Tongue (tissue), 2 donors: Measurements from ENCODE around the gene CBS. TPM values are rescaled to one million over a fixed set of nuclear protein-coding genes. Genes with fewer than 3 reads are reported as not detected.
"Not testable (repeated sequence)": the region's sequence is repeated elsewhere in the genome, so short reads cannot be mapped to it uniquely, and the experiment has no call there.

Experiments
- DNase-seq: peaks from one replicate; pipeline ENCODE4 v3.0.0-alpha.2; 2015
- total RNA-seq: library from RNA; depleted of rRNA; stranded (reverse); fragments of >200 nt; gene quantifications from one replicate; pipeline ENCODE4 v1.2.3, GENCODE V29; 2014

CBS gene
- total RNA-seq, 1 donor from 2014 or later = 6.2 TPM

DNA sequence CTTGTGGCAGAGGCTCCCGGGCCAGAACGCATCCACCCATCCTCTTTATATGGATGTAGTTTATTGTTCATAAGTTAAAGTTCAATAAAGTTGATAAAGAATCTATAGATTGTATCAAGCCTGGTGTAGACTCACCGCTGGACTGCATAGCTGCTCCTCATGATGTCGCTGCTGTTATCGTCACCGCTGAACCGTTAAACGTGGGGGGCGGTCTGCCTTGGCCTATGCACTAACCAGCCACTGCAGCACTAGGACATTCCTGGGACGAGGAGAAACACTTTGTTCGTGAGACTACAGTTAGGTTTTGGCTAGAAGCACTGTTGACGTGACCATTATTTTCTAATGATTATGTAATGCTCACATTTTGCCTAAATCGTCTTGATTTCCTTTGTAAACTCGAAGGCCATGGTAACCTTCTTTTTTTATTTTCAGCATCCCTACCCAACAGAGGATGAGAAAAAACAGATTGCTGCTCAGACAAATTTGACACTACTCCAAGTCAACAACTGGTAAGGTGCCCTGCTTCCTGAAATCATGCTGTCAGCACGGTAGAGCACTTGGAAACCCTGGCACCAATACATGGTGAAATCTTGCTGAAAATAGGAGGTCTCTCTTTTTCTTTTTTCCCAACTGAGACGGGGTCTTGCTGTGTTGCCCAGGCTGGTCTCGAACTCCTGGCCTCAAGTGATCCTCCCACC is 51.0 kb downstream of the CBS start:
- no peak for DNase-seq

DNA sequence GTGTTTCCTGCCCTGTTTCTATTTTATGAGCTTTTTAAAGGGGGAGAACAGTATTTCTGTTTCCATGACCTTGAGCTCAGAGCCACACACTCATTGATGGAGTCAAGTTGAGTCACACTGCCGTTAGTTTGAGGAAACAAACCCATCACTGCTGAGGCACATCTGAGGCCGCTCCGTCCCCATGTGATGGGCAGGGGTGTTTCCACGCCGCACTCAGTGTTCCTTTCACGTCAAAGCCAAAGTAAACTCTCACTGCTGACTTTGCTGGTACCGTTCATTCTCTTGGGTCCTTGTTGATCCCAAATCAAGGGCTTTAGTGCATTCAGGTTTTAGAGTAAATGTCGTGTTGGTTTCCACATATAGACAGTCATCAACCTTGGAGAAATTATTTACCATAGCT is 52.5 kb downstream of the CBS start:
- no peak for DNase-seq

DNA sequence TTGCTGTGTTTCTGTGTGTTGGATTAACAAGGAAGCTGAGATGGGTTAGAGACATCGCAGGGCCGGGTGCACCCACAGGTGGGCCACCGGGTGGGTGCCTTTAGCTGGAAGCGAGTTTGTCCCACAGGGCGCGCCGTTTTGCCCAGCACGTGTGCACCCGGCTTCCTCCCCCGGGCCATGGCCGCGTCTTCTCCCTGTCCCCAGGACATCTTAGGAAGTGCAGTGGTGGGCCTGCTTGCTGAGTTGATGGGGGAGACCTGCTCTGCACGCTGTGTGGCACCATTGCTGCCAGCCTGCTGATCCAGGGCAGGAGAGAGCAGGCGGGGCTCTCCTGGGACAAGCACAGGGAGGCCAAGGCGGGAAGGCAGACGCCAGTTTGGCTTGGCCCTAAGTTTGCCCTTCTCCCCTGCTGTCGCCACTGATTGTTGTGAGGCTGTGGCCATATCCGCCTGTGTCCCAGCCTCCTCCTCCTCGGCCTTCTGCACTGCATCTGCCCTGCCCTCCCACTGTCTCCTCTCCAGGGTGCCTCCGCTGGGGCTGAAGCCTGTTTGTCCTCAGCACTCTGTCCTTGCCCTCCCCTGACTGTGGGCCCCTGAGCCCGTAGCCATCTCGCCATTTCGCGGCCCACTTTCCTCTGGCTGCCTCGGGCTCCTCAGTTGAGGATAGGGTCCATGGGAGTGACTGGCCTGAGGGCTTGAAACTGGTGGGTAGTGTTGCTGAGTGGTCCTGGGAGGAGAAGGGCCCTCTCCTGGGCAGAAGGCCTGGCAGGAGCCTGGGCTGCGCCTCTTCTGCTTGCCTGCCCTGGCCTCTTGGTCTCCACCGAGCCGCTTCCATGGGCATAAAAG is 53.7 kb downstream of the CBS start:
- no peak for DNase-seq

DNA sequence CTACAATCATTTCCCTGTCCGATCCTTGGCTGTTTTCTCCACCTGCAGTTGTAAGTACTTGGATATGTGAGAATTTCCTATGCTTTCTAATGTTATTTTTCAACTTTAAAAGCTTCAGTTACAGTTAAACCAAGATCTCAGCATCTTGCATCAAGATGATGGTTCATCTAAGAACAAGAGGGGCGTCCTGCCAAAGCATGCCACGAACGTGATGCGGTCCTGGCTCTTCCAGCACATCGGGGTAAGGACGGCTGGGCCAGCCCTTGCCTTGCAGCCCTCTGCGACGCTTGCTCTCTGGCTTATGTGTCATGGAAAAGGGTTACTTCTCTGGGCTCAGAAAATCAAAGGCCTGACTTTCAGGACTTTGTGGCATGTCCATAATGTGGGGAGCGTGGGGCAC is 54.4 kb downstream of the CBS start:
- DNase-seq = no peak

DNA sequence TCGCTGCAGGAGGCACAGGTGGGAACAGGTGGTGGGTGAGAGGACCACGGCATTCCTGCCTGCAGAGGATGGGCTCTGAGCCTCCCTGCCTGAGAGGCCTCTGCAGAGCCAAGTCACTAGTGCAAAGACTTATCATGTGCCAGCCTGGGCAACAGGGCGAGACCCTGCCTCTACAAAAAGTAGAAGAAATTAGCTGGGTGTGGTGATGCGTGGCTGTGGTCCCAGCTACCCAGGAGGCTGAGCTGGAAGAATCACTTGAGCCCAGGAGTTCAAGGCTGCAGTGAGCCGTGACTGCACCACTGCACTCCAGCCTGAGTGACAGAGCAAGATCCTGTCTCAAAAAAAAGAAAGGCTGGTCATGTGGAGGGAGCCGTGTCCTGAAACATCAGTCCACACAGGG is 54.9 kb downstream of the CBS start:
- no peak for DNase-seq

DNA sequence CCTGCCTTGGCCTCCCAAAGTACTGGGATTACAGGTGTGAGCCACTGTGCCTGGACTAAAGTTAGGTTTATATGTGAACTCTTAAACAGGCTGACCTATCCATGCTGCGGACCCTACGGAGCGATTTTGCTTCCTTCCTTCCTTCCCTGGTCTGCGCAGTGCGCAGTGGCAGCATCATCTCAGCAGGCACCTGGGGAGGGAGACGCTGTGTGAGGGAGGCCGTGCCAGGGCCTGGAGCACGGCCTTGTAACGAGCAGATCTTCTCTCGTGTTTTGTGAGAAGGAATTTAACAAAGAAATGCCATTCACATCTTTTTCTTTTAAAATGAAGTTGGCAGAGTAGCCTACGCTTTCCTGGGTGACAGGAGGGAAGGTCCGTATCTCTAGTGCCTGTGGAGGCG is 55.5 kb downstream of the CBS start:
- DNase-seq = no peak

DNA sequence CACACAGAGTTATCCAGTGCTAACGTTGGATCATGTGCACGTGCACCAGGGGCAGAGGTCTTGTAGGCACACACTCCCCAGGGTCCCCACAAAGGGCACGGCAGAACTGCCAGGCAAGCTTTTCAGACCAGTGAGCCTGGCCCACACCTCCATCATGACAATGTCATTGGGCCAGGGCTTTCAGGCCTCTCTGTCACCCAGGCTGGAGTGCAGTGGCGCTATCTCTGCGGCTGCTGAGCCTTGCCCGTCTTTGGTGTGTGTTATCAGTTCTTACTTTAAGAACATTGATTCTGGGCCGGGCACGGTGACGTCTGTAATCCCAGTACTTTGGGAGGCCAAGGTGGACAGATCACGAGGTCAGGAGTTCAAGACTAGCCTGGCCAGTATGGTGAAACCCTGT is 57.1 kb downstream of the CBS start:
- no peak for DNase-seq

DNA sequence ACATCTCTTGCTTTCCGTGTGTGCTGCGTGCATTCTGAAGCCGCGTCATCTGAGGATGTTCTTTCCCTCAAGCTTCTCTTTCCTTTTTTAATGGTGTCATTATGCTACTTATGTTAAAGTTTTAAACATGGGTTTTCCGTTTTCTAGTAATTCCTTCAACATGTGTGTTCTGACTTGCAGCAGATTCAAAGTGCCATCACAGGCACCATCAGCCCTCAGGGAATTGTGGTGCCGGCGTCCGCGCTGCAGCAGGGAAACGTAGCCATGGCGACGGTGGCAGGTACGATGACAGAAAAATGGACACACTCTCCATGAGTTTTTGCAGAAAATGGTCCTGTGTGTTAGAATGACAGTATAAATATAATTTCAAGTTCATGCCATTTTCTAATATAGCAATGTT is 58.9 kb downstream of the CBS start:
- DNase-seq = no peak

DNA sequence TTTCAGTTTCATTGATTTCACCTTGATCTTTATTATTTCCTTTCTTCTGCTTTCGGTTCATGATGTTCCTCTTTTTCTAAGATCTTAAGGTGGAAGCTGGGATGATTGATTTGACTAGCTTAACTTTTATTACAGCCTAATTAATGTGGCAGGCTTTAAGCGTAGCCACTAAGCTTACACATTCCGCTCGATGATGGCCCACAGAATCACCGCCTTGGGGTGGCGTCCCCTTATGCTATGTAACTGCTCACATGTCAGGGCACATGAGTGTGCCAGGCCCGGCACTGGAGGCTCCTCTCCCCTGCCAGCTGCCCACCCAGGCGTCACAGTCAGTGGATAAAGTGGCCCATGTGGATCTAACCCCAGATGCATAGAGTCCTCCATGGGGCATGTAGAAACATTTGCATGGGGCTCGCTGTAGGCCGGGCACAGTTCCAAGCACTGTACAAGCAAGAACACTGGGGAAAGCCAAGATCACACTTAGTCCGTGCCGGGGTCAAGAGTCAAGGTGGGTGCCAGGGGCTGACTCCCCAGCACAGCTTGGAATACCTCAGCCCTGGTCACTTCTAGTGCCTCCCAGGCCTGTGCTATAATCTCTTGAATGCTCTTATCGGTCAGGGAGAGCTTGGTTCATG is 59.6 kb downstream of the CBS start:
- no peak for DNase-seq

DNA sequence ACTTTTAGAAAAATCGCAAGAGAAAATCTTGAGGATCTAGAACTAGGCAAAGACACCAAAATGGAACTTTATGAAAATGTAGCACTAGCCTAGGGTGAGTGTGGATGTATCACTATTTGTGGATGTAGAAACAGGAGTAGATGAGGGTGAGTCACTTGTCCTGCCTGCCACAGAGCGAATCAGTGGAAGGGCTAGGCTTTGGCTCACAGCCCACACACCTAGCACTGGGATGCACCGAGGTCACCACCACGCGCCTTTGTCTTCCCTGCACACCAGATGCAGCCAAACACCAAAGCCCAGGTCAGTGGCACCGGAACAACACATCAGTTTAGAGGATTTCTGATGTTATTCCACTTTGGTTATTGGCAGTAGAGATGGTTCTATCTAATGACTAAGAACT is 63.0 kb downstream of the CBS start:
- no peak for DNase-seq

DNA sequence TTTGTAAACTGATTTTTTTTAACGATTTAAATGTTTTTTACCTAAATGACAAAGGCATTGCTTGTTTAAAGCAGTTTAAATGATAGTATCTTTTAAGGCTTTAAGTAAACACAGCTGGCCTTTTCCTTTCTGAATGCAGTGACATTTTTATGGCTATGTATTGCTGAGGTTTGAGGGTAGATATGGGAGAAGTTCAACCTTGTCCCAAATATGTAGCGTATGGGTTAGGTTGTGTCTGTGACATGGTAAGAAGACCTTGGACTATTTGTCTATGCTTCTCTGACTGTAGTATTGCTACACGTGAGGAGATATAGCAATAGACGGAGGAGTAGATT is 68.8 kb downstream of the CBS start:
- no peak for DNase-seq

DNA sequence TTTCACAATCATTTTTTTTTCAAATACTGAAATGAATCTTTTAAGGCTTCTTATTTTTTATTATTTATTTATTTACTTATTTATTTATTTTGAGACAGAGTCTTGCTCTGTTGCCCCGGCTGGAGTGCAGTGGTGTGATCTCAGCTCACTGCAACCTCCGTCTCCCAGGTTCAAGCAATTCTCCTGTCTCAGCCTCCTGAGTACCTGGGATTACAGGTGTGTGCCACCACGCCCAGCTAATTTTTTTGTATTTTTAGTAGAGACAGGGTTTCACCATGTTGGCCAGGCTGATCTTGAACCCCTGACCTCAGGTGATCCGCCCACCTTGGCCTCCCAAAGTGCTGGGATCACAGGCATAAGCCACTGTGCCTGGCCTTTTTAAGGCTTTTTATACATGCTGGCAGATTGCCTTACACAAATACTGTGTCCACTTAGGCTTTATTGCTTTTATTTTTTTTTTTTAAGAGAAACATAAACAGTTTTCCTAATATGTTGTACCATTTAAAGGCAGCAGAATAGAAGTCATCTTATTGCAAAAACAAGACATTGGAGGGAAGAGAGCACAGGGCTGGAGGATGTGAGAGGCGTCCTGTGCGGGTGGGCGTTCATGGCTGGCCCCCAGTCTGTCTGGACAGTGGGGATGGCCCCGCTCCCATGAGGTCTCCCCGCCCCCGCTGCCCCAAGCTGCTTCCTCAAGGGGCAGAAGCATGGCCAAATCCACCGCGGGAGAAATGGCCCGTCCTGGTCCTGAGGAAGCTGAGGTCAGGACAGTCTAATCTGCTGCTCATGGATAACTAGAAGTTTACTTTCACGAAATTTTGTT is 69.4 kb downstream of the CBS start:
- not testable (repeated sequence) for DNase-seq

DNA sequence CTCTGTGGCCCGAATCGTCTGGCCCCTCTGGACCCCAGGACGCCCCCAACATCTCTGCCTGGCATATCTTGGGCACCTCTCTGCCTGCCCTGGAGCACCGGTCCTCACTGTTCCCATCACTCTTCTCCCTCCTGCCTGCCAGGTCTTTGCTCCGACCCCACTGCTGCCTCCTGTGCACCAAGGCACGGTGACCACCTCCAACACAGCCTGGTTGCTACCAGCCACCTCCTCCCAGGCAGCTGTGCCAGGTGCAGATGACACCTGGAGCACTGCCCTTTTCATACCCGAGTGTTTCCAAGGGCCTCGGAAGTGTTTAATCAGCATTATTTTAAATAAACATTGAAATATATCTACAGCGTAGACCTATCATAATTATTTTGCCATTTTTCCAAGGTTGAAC is 70.0 kb downstream of the CBS start:
- no peak for DNase-seq

DNA sequence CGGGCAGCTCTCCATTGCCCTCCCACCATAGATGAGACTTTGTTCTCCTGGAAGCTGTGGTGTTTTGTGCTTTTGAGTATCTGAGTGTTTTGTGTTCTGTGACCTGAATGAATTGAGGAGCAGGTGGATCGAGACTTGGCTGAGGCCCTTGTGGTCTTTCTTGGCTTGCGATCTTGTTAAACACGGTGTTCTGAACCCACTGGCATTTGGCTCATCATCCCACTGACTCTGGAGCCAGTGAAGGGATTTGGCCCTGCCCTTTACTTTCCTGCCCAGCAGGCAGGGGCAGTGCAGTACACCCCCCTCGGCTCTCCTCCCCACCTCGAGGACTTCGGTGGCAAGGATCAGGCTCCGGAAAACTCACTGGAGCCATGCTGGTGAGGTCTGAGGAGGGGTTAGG is 70.7 kb downstream of the CBS start:
- DNase-seq = no peak

Other genes starting within 250 kb of the CBS start
- gene WDR4, start 196.3 kb downstream of the CBS start, total RNA-seq = 13.7 TPM
- 57.1 TPM for gene NDUFV3, start 182.5 kb downstream of the CBS start, total RNA-seq
- gene ERVH48-1, start 150.2 kb downstream of the CBS start, total RNA-seq = not detected
- 9.4 TPM for gene PKNOX1, start 101.3 kb downstream of the CBS start, total RNA-seq
- gene U2AF1, start 31.7 kb upstream of the CBS start, total RNA-seq = 33.4 TPM
- gene CRYAA, start 93.2 kb upstream of the CBS start, total RNA-seq = not detected